Activated CD4-positive, alpha-beta T cell treated with anti-CD3 and anti-CD28 coated beads, Interleukin-2, amount 10 ng/mL, durations not matched to agents 7 days and 5 days (primary cell): ENCODE results near the gene HTR3B. TPM values are rescaled to one million over a fixed set of nuclear protein-coding genes. Genes with fewer than 3 reads are reported as not detected.
"Not testable (repeated sequence)": the region's sequence is repeated elsewhere in the genome, so short reads cannot be mapped to it uniquely, and the experiment has no call there.

ENCODE experiments used
- CTCF ChIA-PET: fragments of 350-600 bp; sonication (Branson Sonifier 250); formaldehyde crosslinking; loops from one replicate; lab custom pipeline; 2021; ENCODE audit warnings: antibody characterized with exemption; lab: Charles Lee
- POLR2A ChIA-PET: fragments of 350-600 bp; sonication (Branson Sonifier 250); formaldehyde crosslinking; loops from one replicate; lab custom pipeline; 2021; ENCODE audit warnings: antibody characterized with exemption; lab: Charles Lee
- DNase-seq: peaks from one replicate; pipeline ENCODE4 v3.0.0-alpha.2; 2020
- H3K27ac Mint-ChIP-seq: one replicate; pipeline ENCODE4 v1.8.0; 2021; ENCODE audit warnings: mild to moderate bottlenecking, moderate library complexity, mixed read lengths
- H3K27me3 Mint-ChIP-seq: one replicate; pipeline ENCODE4 v1.8.0; 2021; ENCODE audit warnings: mixed read lengths
- H3K36me3 Mint-ChIP-seq: one replicate; pipeline ENCODE4 v1.8.0; 2021; ENCODE audit warnings: low read depth, mixed read lengths
- H3K4me1 Mint-ChIP-seq: one replicate; pipeline ENCODE4 v1.8.0; 2021; ENCODE audit warnings: mixed read lengths
- H3K4me3 Mint-ChIP-seq: one replicate; pipeline ENCODE4 v1.8.0; 2021; ENCODE audit warnings: mild to moderate bottlenecking, moderate library complexity, mixed read lengths
- H3K9me3 Mint-ChIP-seq: one replicate; pipeline ENCODE4 v1.8.0; 2021; ENCODE audit warnings: mixed read lengths
- total RNA-seq, 2 experiments: library from RNA; stranded (reverse); gene quantifications; one replicate each; pipeline ENCODE4 v1.2.3, GENCODE V29; 2021

HTR3B gene
- total RNA-seq, 2 experiments from 2014 or later: not detected

DNA sequence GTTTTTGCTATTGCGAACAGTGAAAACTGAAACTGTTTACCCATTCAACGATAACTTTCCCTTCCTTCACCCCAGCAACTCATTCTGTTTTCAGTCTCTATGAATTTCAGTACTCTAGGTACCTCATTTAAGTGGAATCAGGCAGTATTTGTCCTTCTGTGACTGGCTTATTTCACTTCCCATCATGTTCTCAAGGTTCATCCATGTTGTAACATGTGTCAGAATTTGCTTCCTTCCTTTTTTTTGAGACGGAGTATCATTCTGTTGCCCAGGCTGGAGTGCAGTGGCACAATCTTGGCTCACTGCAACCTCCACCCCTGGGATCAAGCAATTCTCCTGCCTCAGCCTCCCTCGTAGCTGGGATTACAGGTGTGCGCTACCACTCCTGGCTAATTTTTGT lies 23.7 kb downstream of the HTR3B start:
- no peaks in the 10 kb centered on the region for H3K36me3 Mint-ChIP-seq
- no peak for DNase-seq
- H3K27me3 Mint-ChIP-seq: peaks cover 10% of the 10 kb centered on the region
- CTCF ChIA-PET: no interaction called here
- no peak overlapping the region for H3K4me3 Mint-ChIP-seq
- no peaks in the 10 kb centered on the region for H3K9me3 Mint-ChIP-seq
- no peak overlapping the region for H3K27ac Mint-ChIP-seq
- POLR2A ChIA-PET: no interaction called here
- H3K4me1 Mint-ChIP-seq: no peaks in the 10 kb centered on the region

DNA sequence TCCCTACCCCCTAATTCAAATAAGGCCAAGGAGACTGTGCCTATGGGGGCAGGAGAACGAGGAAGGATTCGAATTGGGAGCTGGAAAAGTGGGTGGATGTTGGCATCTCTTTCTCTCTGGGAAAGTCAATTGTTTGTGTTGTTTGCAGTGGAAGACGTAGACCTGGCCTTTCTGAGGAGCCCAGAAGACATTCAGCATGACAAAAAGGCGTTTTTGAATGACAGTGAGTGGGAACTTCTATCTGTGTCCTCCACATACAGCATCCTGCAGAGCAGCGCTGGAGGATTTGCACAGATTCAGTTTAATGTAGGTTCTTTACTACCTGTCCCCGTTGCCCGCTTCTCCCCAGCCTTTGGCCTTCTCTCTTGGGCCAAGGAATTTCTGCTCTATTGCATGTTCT lies 28.2 kb downstream of the HTR3B start:
- CTCF ChIA-PET: no interaction called here
- H3K9me3 Mint-ChIP-seq: no peaks in the 10 kb centered on the region
- H3K4me3 Mint-ChIP-seq: no peak overlapping the region
- H3K36me3 Mint-ChIP-seq: no peaks in the 10 kb centered on the region
- H3K4me1 Mint-ChIP-seq: no peaks in the 10 kb centered on the region
- POLR2A ChIA-PET: no interaction called here
- no peak for DNase-seq
- peaks cover 9% of the 10 kb centered on the region for H3K27me3 Mint-ChIP-seq
- no peak overlapping the region for H3K27ac Mint-ChIP-seq

DNA sequence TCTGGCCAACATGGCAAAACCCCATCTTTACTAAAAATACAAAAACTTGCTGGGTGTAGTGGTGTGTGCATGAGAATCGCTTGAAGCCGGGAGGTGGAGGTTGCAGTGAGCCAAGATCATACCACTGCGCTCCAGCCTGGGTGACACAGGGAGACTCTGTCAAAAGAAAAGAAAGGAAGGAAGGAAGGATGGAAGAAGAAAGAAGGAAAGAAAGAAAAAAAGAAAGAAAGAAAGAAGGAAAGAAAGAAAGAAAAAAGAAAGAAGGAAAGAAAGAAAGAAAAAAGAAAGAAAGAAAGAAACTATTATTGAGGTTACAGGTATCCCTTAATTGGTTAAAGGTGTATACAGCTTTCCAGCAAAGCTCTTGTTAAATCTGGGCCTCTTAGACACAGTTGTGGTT lies 29.6 kb downstream of the HTR3B start:
- H3K4me1 Mint-ChIP-seq, H3K36me3 Mint-ChIP-seq, CTCF ChIA-PET, H3K4me3 Mint-ChIP-seq, POLR2A ChIA-PET, DNase-seq, H3K27ac Mint-ChIP-seq, H3K9me3 Mint-ChIP-seq, H3K27me3 Mint-ChIP-seq: not testable (repeated sequence)

DNA sequence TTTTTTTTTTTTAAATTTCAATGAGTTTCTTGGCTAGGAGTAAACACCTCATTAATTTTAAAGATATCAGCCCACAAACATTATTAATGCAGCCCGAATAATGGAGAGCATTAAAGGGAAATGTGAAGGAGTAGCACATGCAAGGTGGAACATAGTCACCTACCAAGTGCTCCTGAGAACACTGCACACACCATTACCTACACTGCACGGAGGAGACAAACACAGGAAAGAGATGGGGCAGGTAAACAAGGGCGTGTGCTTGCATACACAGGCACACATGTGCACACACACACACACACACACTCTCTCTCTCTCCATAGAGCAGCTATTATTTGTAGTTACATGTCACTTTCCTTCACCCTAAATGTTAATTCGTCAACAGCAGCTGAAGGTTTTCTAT lies 30.2 kb downstream of the HTR3B start:
- no peak for DNase-seq
- no peak overlapping the region for H3K27ac Mint-ChIP-seq
- ChIA-PET CTCF (no interaction called here), POLR2A (no interaction called here)
- no peaks in the 10 kb centered on the region for H3K4me1 Mint-ChIP-seq
- H3K9me3 Mint-ChIP-seq: no peaks in the 10 kb centered on the region
- peaks cover 6% of the 10 kb centered on the region for H3K27me3 Mint-ChIP-seq
- no peaks in the 10 kb centered on the region for H3K36me3 Mint-ChIP-seq
- no peak overlapping the region for H3K4me3 Mint-ChIP-seq

DNA sequence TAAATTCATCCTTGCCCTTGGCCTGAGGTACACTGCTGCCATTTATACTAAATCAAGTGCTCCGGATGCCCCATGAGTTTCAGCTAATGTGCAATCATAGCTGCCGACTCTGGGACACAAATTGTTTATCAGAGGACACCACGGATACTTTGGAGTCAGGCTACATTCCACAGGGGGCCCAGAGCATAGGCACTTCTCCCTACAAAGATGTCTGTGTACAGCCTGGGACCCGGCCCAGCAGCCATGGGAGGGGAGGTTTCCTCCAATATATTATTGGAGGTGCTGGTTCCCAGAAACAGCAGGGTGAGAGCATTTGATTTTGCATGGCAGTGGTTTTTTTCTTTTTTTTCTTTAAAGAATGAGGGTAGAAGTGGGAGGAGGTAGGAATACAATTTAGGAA lies 31.3 kb downstream of the HTR3B start:
- no peak overlapping the region for H3K27ac Mint-ChIP-seq
- POLR2A ChIA-PET: no interaction called here

DNA sequence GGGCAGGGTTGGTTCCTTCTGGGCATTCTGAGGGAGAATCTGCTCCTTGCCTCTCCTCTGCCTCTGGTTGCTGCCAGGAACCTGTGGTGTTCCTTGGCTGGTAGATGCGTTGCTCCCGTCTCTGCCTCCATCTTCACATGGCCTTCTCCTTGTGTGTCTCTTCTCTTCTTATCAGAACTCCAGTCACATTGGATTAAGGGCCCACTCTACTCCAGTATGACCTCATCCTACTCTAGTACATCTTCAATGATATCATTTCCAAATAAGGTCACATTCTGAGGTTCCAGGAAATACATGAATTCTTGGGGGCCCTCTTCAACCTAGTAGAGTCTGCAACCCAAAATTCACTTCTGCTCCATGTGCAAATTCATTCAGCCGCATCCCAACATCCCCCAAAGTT lies 33.3 kb downstream of the HTR3B start:
- Mint-ChIP-seq H3K27me3 (peaks cover 2% of the 10 kb centered on the region), H3K9me3 (no peaks in the 10 kb centered on the region), H3K4me1 (no peaks in the 10 kb centered on the region), H3K4me3 (no peak overlapping the region), H3K27ac (no peak overlapping the region), H3K36me3 (no peaks in the 10 kb centered on the region)
- CTCF ChIA-PET: no interaction called here
- POLR2A ChIA-PET: no interaction called here
- DNase-seq: no peak

More for the DNA sequence above, 31.3 kb downstream of the HTR3B start:
- no peak overlapping the region for H3K4me3 Mint-ChIP-seq
- H3K36me3 Mint-ChIP-seq: no peaks in the 10 kb centered on the region
- DNase-seq: no peak
- no peaks in the 10 kb centered on the region for H3K4me1 Mint-ChIP-seq
- peaks cover 5% of the 10 kb centered on the region for H3K27me3 Mint-ChIP-seq
- H3K9me3 Mint-ChIP-seq: no peaks in the 10 kb centered on the region
- CTCF ChIA-PET: no interaction called here

GRCh38 chr11:113942256-113942655 lies 37.7 kb downstream of the HTR3B start:
- H3K4me3 Mint-ChIP-seq: no peak overlapping the region
- H3K36me3 Mint-ChIP-seq: no peaks in the 10 kb centered on the region
- peaks cover 2% of the 10 kb centered on the region for H3K27me3 Mint-ChIP-seq
- DNase-seq: no peak
- H3K4me1 Mint-ChIP-seq: no peaks in the 10 kb centered on the region
- no peaks in the 10 kb centered on the region for H3K9me3 Mint-ChIP-seq
- CTCF ChIA-PET: interaction anchor here (0.7 kb wide), 1 partner anchor 87 kb away, joined by 3 read pairs; no protein-coding TSS in a partner anchor
- POLR2A ChIA-PET: no interaction called here
- H3K27ac Mint-ChIP-seq: no peak overlapping the region

DNA sequence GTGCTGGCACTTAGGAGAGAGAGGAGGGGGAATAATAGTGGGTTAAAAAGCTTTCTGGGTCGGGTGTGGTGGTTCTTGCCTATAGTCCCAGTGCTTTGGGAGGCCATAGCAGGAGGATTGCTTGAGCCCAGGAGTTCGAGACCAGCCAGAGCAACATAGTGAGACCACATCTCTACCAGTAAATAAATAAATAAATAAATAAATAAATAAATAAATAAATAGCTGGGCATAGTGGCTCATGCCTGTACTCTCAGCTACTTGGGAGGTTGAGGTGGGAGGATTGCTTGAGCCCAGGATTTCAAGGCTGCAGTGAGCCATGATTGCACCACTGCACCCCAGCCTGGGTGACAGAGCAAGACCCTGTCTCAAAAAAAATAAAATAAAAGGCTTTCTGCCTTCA lies 41.6 kb downstream of the HTR3B start:
- H3K27me3 Mint-ChIP-seq: not testable (repeated sequence)

DNA sequence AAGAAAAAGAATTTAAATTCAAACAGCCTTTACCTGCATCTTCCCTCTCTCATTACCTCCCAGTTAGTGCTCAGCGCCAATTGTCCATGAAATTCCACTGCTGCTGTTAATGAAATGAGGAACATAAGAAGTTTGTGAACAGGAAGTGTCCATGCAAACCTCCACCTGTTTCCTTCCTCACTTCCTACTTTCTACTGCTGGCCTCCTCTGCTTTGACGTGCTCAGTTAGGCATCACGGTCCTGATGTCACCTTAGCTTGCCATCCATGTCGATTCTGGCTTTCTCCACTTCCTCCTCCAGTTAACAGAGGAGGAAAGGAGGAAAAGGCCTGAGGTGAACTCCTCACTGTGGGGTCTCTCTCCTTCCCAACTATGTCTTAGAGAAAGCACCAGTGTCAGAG lies 43.4 kb downstream of the HTR3B start:
- peaks cover 4% of the 10 kb centered on the region for H3K27me3 Mint-ChIP-seq
- POLR2A ChIA-PET: no interaction called here
- H3K9me3 Mint-ChIP-seq: no peaks in the 10 kb centered on the region
- no peak for DNase-seq
- CTCF ChIA-PET: no interaction called here
- no peak overlapping the region for H3K4me3 Mint-ChIP-seq
- H3K36me3 Mint-ChIP-seq: no peaks in the 10 kb centered on the region
- H3K27ac Mint-ChIP-seq: no peak overlapping the region
- no peaks in the 10 kb centered on the region for H3K4me1 Mint-ChIP-seq

More for the DNA sequence above, 41.6 kb downstream of the HTR3B start:
- H3K4me1 Mint-ChIP-seq, DNase-seq, H3K27ac Mint-ChIP-seq, H3K4me3 Mint-ChIP-seq, POLR2A ChIA-PET, H3K9me3 Mint-ChIP-seq, H3K36me3 Mint-ChIP-seq: not testable (repeated sequence)
- CTCF ChIA-PET: interaction anchor here (1.5 kb wide), 1 partner anchor 12 kb away, joined by 4 read pairs; no protein-coding TSS in a partner anchor

GRCh38 chr11:113949891-113950290 lies 45.3 kb downstream of the HTR3B start:
- Mint-ChIP-seq H3K4me3 (no peak overlapping the region), H3K4me1 (no peaks in the 10 kb centered on the region), H3K27me3 (peaks cover 6% of the 10 kb centered on the region), H3K27ac (no peak overlapping the region), H3K9me3 (no peaks in the 10 kb centered on the region), H3K36me3 (no peaks in the 10 kb centered on the region)
- no peak for DNase-seq
- ChIA-PET CTCF (interaction anchor here (0.9 kb wide), 1 partner anchor 136 kb away, joined by 3 read pairs; no protein-coding TSS in a partner anchor), POLR2A (no interaction called here)

DNA sequence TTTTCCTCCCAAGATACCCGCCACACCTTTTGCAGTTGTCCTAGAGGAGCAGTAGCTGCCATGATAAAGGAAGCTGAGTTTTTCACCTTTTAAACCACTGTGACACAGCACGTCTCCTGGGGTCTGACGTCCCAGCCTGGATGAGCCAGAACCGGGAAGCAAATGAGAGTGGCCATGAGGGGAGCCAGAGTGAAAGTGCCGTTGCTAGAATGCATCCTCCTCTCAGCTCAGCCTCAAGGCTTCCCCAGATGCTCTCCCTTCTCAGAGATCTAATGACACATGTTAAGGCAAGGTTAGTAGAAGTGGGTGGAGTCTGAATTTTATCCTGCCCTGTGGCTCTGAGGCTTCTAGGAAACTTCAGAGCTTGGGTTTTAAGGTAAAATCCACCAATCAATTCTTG lies 46.9 kb downstream of the HTR3B start:
- CTCF ChIA-PET: interaction anchor here (0.6 kb wide), 1 partner anchor 90 kb away, joined by 3 read pairs; no protein-coding TSS in a partner anchor
- Mint-ChIP-seq H3K4me3 (no peak overlapping the region), H3K27ac (no peak overlapping the region), H3K4me1 (no peaks in the 10 kb centered on the region), H3K36me3 (no peaks in the 10 kb centered on the region), H3K27me3 (peaks cover 9% of the 10 kb centered on the region), H3K9me3 (no peaks in the 10 kb centered on the region)
- POLR2A ChIA-PET: no interaction called here
- DNase-seq: no peak

GRCh38 chr11:113952070-113952469 lies 47.5 kb downstream of the HTR3B start:
- CTCF ChIA-PET: no interaction called here
- Mint-ChIP-seq H3K4me1 (no peaks in the 10 kb centered on the region), H3K4me3 (no peak overlapping the region), H3K27ac (no peak overlapping the region), H3K9me3 (no peaks in the 10 kb centered on the region), H3K27me3 (peaks cover 9% of the 10 kb centered on the region), H3K36me3 (no peaks in the 10 kb centered on the region)
- POLR2A ChIA-PET: no interaction called here
- DNase-seq: no peak

DNA sequence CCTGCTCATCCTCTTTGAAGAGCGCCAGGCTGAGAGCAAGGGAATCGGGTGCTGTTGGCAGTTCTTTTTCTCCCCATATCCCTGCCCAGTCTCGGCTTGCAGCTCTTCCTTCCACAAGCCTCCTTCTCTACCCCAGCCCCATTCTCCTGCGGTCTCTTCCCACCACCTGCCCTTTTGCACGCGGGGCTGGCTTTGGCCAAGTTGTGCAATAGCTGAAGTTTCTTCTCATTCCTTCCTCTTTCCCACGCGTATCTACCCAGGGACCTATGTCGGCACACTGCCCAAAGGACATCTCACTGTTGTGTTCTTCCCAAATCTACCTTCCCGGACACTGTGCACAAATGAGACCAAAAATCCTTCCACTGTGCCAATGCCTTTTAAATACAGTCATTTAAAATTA lies 48.0 kb downstream of the HTR3B start:
- POLR2A ChIA-PET: no interaction called here
- Mint-ChIP-seq H3K9me3 (no peaks in the 10 kb centered on the region), H3K4me3 (no peak overlapping the region), H3K4me1 (no peaks in the 10 kb centered on the region), H3K36me3 (no peaks in the 10 kb centered on the region), H3K27me3 (peaks cover 7% of the 10 kb centered on the region), H3K27ac (no peak overlapping the region)
- CTCF ChIA-PET: no interaction called here
- DNase-seq: no peak

- H3K27me3 Mint-ChIP-seq: peaks cover 7% of the 10 kb centered on the region
- no peak overlapping the region for H3K27ac Mint-ChIP-seq
- CTCF ChIA-PET: no interaction called here
- POLR2A ChIA-PET: no interaction called here
- H3K4me1 Mint-ChIP-seq: no peaks in the 10 kb centered on the region
- no peak for DNase-seq
- H3K9me3 Mint-ChIP-seq: no peaks in the 10 kb centered on the region
- no peaks in the 10 kb centered on the region for H3K36me3 Mint-ChIP-seq
- no peak overlapping the region for H3K4me3 Mint-ChIP-seq
These were observed 49.6 kb downstream of the HTR3B start for GRCh38 chr11:113954235-113954634.
